Measurements from ENCODE around the gene SEC23IP. TPM values are rescaled to one million over a fixed set of nuclear protein-coding genes. Genes with fewer than 3 reads are reported as not detected.
A peak's percentile ranks its signal among the peaks of the same experiment; 100 is the strongest.

The SEC23IP gene
- polyA plus RNA-seq, 1 donor: 34.2 TPM

GRCh38 chr10:119942973-119943372 is 50.4 kb downstream of the SEC23IP start:
- DNase-seq: no peak

- no peak for DNase-seq
These were observed 53.3 kb downstream of the SEC23IP start for GRCh38 chr10:119945805-119946204.

GRCh38 chr10:119947300-119947699 is 54.8 kb downstream of the SEC23IP start:
- DNase-seq: peak; percentile 36

GRCh38 chr10:119957451-119957850 is 64.9 kb downstream of the SEC23IP start:
- no peak for DNase-seq

- no peak for DNase-seq
These were observed 70.3 kb downstream of the SEC23IP start for GRCh38 chr10:119962837-119963236.

- no peak for DNase-seq
These were observed 74.5 kb downstream of the SEC23IP start for GRCh38 chr10:119967066-119967465.

GRCh38 chr10:119969609-119970008 is 77.1 kb downstream of the SEC23IP start:
- DNase-seq: no peak

GRCh38 chr10:119970107-119970506 is 77.6 kb downstream of the SEC23IP start:
- DNase-seq: no peak

- no peak for DNase-seq
These were observed 78.4 kb downstream of the SEC23IP start for GRCh38 chr10:119970963-119971362.

GRCh38 chr10:119973281-119973680 is 80.8 kb downstream of the SEC23IP start:
- no peak for DNase-seq

GRCh38 chr10:119976421-119976820 is 83.9 kb downstream of the SEC23IP start:
- no peak for DNase-seq

- peak; percentile 6 for DNase-seq
These were observed 88.6 kb downstream of the SEC23IP start for GRCh38 chr10:119980956-119981750.

- DNase-seq: no peak
These were observed 89.3 kb downstream of the SEC23IP start for GRCh38 chr10:119981826-119982225.

GRCh38 chr10:119988333-119988732 is 95.8 kb downstream of the SEC23IP start:
- no peak for DNase-seq

- DNase-seq: no peak
These were observed 97.4 kb downstream of the SEC23IP start for GRCh38 chr10:119989966-119990365.

GRCh38 chr10:119991066-119991465 is 98.5 kb downstream of the SEC23IP start:
- DNase-seq: no peak

GRCh38 chr10:119991816-119992215 is 99.3 kb downstream of the SEC23IP start:
- no peak for DNase-seq

Other genes with a start within 250 kb of the SEC23IP start
- 47.0 TPM for gene BAG3, start 241.3 kb upstream of the SEC23IP start, polyA plus RNA-seq (ENCODE audit: insufficient read length)
- gene INPP5F, start 166.7 kb upstream of the SEC23IP start, polyA plus RNA-seq (ENCODE audit: insufficient read length): 15.0 TPM
- gene MCMBP, start 19.9 kb upstream of the SEC23IP start, polyA plus RNA-seq (ENCODE audit: insufficient read length): 35.8 TPM

Measured in hindlimb muscle (tissue), 1 donor.